Measurements from ENCODE around the gene NCAPH2. TPM values are rescaled to one million over a fixed set of nuclear protein-coding genes. Genes with fewer than 3 reads are reported as not detected.
A peak's percentile ranks its signal among the peaks of the same experiment; 100 is the strongest.

NCAPH2 gene
- total and polyA plus RNA-seq, 2 experiments from 2014 or later: 28.6 to 61.0 TPM

- H3K9me3 ChIP-seq (ENCODE audit: low read depth): no peaks in the 10 kb centered on the region
- peaks cover 21% of the 10 kb centered on the region for H3F3A ChIP-seq (ENCODE audit: insufficient read depth)
- H3K9me2 ChIP-seq (ENCODE audit: insufficient read depth): no peaks in the 10 kb centered on the region
- WGBS, 2 experiments (ENCODE audit: low coverage in 1 of 2, low lambda C conversion rate in 2 of 2, missing lambda C conversion rate in 2 of 2): 57 to 67% methylated on average over 9 to 14 of the region's 15 CpGs
- H3K4me3 ChIP-seq: peak overlapping the region; percentile 81
- in situ Hi-C loops (cut with MboI): no loop called here
- peaks cover 8% of the 10 kb centered on the region for H3K79me2 ChIP-seq (ENCODE audit: insufficient read depth)
- TF ChIP-seq EZH2phosphoT487 (IDR thresholded peaks at IDR 0.05; ENCODE audit: insufficient read depth, low read depth): no peak
- TF ChIP-seq EZH2 (IDR thresholded peaks at IDR 0.05; ENCODE audit: insufficient read depth, poor library complexity, severe bottlenecking): no peak
- peak overlapping the region; percentile 95; the same call in 1 of the 2 replicates for H3K9ac ChIP-seq
- no peak for DNase-seq
- 0 out of 2 replicates have a peak overlapping the region, but pooled peaks have one; percentile 15 for H3K27ac ChIP-seq
- H3K27me3 ChIP-seq (replicated peaks; ENCODE audit: insufficient read depth): no peaks in the 10 kb centered on the region
- H3K4me1 ChIP-seq (ENCODE audit: insufficient read depth): no peaks in the 10 kb centered on the region
- no peaks in the 10 kb centered on the region for H3K36me3 ChIP-seq (ENCODE audit: low read depth)
- H3K4me2 ChIP-seq (ENCODE audit: unreplicated experiment): peak overlapping the region; percentile 45
- no peak overlapping the region for H2AFZ ChIP-seq
- H4K20me1 ChIP-seq (ENCODE audit: insufficient read depth): no peaks in the 10 kb centered on the region
These were observed 20.8 kb downstream of the NCAPH2 start for GRCh38 chr22:50528682-50529415.

DNA sequence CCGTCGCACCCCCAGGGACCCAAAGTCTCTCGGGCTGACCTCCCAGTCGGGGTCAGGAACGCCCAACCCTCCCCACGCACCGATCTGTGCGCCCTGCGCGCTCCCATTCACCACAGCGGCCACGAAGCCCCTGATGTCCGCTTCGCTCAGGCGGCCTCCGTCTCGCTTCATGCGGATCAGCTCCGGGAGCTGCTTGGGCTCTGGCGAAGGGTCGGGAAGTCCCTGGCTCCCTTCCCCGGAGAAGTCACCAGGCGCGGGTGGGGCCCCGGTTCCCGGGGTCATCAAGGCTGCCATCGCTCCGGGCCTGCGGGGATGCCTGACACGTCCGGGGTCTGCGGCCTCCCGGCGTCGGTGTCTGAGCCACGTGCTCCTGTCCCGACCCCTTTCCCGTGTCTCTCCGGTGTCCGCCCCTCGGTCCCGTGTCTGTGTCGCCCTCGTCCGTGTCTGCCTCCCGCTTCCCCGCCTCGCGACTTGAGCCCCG lies 21.4 kb downstream of the NCAPH2 start:
- Histone ChIP-seq H3K4me3 (peak overlapping the region; percentile 81), H3K9ac (peak overlapping the region; percentile 95), H3K27me3 (replicated peaks; ENCODE audit: insufficient read depth) (no peaks in the 10 kb centered on the region), H3K27ac (peak overlapping the region; percentile 15; the same call in 1 of the 2 replicates), H2AFZ (peak overlapping the region; percentile 47), H3K9me3 (ENCODE audit: low read depth) (no peaks in the 10 kb centered on the region), H3K4me1 (ENCODE audit: insufficient read depth) (no peaks in the 10 kb centered on the region), H3K79me2 (ENCODE audit: insufficient read depth) (peaks cover 2% of the 10 kb centered on the region), H3K4me2 (ENCODE audit: unreplicated experiment) (peak overlapping the region; percentile 45), H3F3A (ENCODE audit: insufficient read depth) (peaks cover 21% of the 10 kb centered on the region), H3K9me2 (ENCODE audit: insufficient read depth) (no peaks in the 10 kb centered on the region), H3K36me3 (ENCODE audit: low read depth) (no peaks in the 10 kb centered on the region), H4K20me1 (ENCODE audit: insufficient read depth) (no peaks in the 10 kb centered on the region)
- peak; percentile 49 for DNase-seq
- no peak for TF ChIP-seq EZH2phosphoT487 (IDR thresholded peaks at IDR 0.05; ENCODE audit: insufficient read depth, low read depth)
- WGBS, 2 experiments (ENCODE audit: low coverage in 1 of 2, low lambda C conversion rate in 2 of 2, missing lambda C conversion rate in 2 of 2): 8 to 11% methylated on average over 38 to 47 of the region's 50 CpGs
- in situ Hi-C loops (cut with MboI): no loop called here

DNA sequence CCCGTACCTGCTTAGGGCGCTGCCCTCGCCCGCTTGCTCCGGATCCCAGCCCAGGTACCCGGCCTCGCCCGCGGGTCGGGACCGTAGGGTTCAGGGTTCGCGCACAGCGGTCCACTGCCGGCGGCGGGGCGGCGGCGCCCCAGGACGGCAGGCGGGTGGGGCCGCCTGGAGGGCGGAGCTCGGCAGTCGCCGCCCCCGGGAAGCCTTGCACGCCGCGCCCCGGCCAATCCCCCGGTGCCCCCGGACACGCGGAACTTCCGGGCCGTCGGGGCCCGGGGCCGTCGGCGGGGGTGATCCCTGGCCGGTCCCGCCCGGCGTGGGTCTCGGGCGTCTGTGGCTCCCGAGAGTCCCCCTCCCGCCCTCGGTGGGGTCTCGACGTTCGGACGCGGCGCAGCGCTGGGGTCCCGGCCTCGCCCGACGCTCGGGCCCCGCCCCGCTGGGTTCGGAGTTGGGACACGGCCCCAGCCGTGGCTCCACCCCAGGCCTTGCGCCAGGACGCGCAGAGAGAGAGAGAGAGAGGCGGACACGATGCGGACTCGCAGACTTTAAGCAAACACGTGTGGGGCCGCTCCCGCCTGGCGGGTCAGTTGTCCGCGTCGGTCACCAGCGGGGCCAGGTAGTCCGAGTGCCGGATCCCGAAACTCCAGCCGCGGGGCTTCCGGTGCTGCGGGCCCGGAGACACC lies 22.0 kb downstream of the NCAPH2 start, which contains the start of gene TYMP:
TYMP (minus strand) TSS at position 116 of the 683 bp plus-strand sequence. CDS start 303 bp downstream, outside the sequence.
- H3K4me2 ChIP-seq (ENCODE audit: unreplicated experiment): peak within 1 kb of the TSS; percentile 81

GRCh38 chr22:50530580-50530876 lies 22.5 kb downstream of the NCAPH2 start:
- Histone ChIP-seq H3K9me2 (ENCODE audit: insufficient read depth) (no peaks in the 10 kb centered on the region), H3K27ac (peak overlapping the region; percentile 55), H3K27me3 (replicated peaks; ENCODE audit: insufficient read depth) (no peaks in the 10 kb centered on the region), H3K9me3 (ENCODE audit: low read depth) (no peaks in the 10 kb centered on the region), H4K20me1 (ENCODE audit: insufficient read depth) (no peaks in the 10 kb centered on the region), H3K36me3 (ENCODE audit: low read depth) (no peaks in the 10 kb centered on the region), H2AFZ (peak overlapping the region; percentile 47; the same call in 1 of the 2 replicates), H3F3A (ENCODE audit: insufficient read depth) (peaks cover 21% of the 10 kb centered on the region), H3K4me1 (ENCODE audit: insufficient read depth) (no peaks in the 10 kb centered on the region), H3K4me2 (ENCODE audit: unreplicated experiment) (peak overlapping the region; percentile 81), H3K9ac (peak overlapping the region; percentile 95), H3K4me3 (peak overlapping the region; percentile 81), H3K79me2 (ENCODE audit: insufficient read depth) (no peaks in the 10 kb centered on the region)
- 1 to 4% methylated on average over 21 of the region's 21 CpGs for WGBS, 2 experiments (ENCODE audit: low coverage in 1 of 2, low lambda C conversion rate in 2 of 2, missing lambda C conversion rate in 2 of 2)
- in situ Hi-C loops (cut with MboI): no loop called here
- DNase-seq: peak; percentile 48
- TF ChIP-seq EZH2 (IDR thresholded peaks at IDR 0.05; ENCODE audit: insufficient read depth, poor library complexity, severe bottlenecking): no peak
- no peak for TF ChIP-seq EZH2phosphoT487 (IDR thresholded peaks at IDR 0.05; ENCODE audit: insufficient read depth, low read depth)

More for the DNA sequence above, 22.0 kb downstream of the NCAPH2 start, which contains the start of gene TYMP:
- Histone ChIP-seq H4K20me1 (ENCODE audit: insufficient read depth) (no peaks in the 10 kb centered on the region), H3K27ac (peak within 1 kb of the TSS; percentile 55), H3K4me3 (peak within 1 kb of the TSS; percentile 81), H2AFZ (peak within 1 kb of the TSS; percentile 47), H3K27me3 (replicated peaks; ENCODE audit: insufficient read depth) (no peaks in the 10 kb centered on the region), H3K79me2 (ENCODE audit: insufficient read depth) (no peaks in the 10 kb centered on the region), H3K4me1 (ENCODE audit: insufficient read depth) (no peaks in the 10 kb centered on the region), H3K36me3 (ENCODE audit: low read depth) (no peaks in the 10 kb centered on the region), H3K9me3 (ENCODE audit: low read depth) (no peaks in the 10 kb centered on the region), H3F3A (ENCODE audit: insufficient read depth) (peaks cover 21% of the 10 kb centered on the region), H3K9ac (peak within 1 kb of the TSS; percentile 95), H3K9me2 (ENCODE audit: insufficient read depth) (no peaks in the 10 kb centered on the region)
- TF ChIP-seq EZH2phosphoT487 (IDR thresholded peaks at IDR 0.05; ENCODE audit: insufficient read depth, low read depth) (no peak), EZH2 (IDR thresholded peaks at IDR 0.05; ENCODE audit: insufficient read depth, poor library complexity, severe bottlenecking) (no peak)
- DNase-seq: peak; percentile 90
- in situ Hi-C loops (cut with MboI): no loop called here
- WGBS, 2 experiments (ENCODE audit: low coverage in 1 of 2, low lambda C conversion rate in 2 of 2, missing lambda C conversion rate in 2 of 2): 3 to 5% methylated on average over 28 to 73 of the region's 92 CpGs

Measured in GM23248 (cell line).